Activated B cell treated with CpG ODN at 0.5 μM for 24 hours (primary cell): ENCODE results near the gene APLP1. TPM values are rescaled to one million over a fixed set of nuclear protein-coding genes. Genes with fewer than 3 reads are reported as not detected.

Experiments used
- ATAC-seq: fragments of 200-7000 bp; cut with Tn5 transposase; one replicate; pipeline ENCODE4 v1.10.0; 2021; ENCODE audit warnings: low read depth, mild to moderate bottlenecking, moderate library complexity
- CTCF ChIA-PET: fragments of 350-600 bp; sonication (Branson Sonifier 250); formaldehyde crosslinking; loops from one replicate; lab custom pipeline; 2021; ENCODE audit warnings: antibody characterized with exemption; lab: Charles Lee
- POLR2A ChIA-PET: fragments of 350-600 bp; sonication (Branson Sonifier 250); formaldehyde crosslinking; loops from one replicate; lab custom pipeline; 2021; ENCODE audit warnings: antibody characterized with exemption; lab: Charles Lee
- DNase-seq: peaks from one replicate; pipeline ENCODE4 v3.0.0; 2022
- H3K27ac Mint-ChIP-seq: one replicate; pipeline ENCODE4 v1.8.0; 2020; ENCODE audit warnings: mixed read lengths
- H3K27me3 Mint-ChIP-seq: one replicate; pipeline ENCODE4 v1.8.0; 2021; ENCODE audit warnings: mixed read lengths
- H3K36me3 Mint-ChIP-seq: one replicate; pipeline ENCODE4 v1.8.0; 2021; ENCODE audit warnings: low read depth, mixed read lengths
- H3K4me1 Mint-ChIP-seq: one replicate; pipeline ENCODE4 v1.8.0; 2021; ENCODE audit warnings: mixed read lengths
- H3K4me3 Mint-ChIP-seq: one replicate; pipeline ENCODE4 v1.8.0; 2020; ENCODE audit warnings: mild to moderate bottlenecking, mixed read lengths
- H3K9me3 Mint-ChIP-seq: one replicate; pipeline ENCODE4 v1.8.0; 2020; ENCODE audit warnings: mixed read lengths
- intact Hi-C: fragments of 100-400 bp; cut with micrococcal nuclease; formaldehyde crosslinking; loops from one replicate; pipeline ENCODE4 v1.15.1; 2024
- total RNA-seq: library from RNA; stranded (reverse); gene quantifications from 2 replicates; pipeline ENCODE4 v1.2.3, GENCODE V29; 2022
- TF ChIP-seq, protein P1 (sequence below): fragments of 200-600 bp; IDR thresholded peaks from one replicate; pipeline ENCODE4 v1.8.0; 2022; ENCODE audit warnings: antibody characterized with exemption, mild to moderate bottlenecking

Gene APLP1
- total RNA-seq, 1 donor from 2014 or later: not detected

GRCh38 chr19:35904311-35905068 is 36.1 kb downstream of the APLP1 start:
- Mint-ChIP-seq H3K36me3 (peaks cover 2% of the 10 kb centered on the region), H3K27ac (peak overlapping the region; percentile 97), H3K9me3 (no peaks in the 10 kb centered on the region), H3K27me3 (no peaks in the 10 kb centered on the region), H3K4me3 (peak overlapping the region; percentile 87), H3K4me1 (peaks cover 74% of the 10 kb centered on the region)
- CTCF ChIA-PET: interaction anchor here (2.1 kb wide), 1 partner anchor 11 kb away, joined by 6 read pairs; no protein-coding TSS in a partner anchor
- POLR2A ChIA-PET: interaction anchor here (0.5 to 5.1 kb wide), 8 partner anchors 8 to 288 kb away, joined by 3 to 48 read pairs (median 5); no protein-coding TSS in a partner anchor
- no peak for DNase-seq
- no peak for ATAC-seq
- TF ChIP-seq, protein P1, sequence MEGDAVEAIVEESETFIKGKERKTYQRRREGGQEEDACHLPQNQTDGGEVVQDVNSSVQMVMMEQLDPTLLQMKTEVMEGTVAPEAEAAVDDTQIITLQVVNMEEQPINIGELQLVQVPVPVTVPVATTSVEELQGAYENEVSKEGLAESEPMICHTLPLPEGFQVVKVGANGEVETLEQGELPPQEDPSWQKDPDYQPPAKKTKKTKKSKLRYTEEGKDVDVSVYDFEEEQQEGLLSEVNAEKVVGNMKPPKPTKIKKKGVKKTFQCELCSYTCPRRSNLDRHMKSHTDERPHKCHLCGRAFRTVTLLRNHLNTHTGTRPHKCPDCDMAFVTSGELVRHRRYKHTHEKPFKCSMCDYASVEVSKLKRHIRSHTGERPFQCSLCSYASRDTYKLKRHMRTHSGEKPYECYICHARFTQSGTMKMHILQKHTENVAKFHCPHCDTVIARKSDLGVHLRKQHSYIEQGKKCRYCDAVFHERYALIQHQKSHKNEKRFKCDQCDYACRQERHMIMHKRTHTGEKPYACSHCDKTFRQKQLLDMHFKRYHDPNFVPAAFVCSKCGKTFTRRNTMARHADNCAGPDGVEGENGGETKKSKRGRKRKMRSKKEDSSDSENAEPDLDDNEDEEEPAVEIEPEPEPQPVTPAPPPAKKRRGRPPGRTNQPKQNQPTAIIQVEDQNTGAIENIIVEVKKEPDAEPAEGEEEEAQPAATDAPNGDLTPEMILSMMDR: no peak
- intact Hi-C loops: loop anchor here (5.0 to 10.0 kb wide), 2 partner anchors 570 to 692 kb away; no protein-coding TSS in a partner anchor

DNA sequence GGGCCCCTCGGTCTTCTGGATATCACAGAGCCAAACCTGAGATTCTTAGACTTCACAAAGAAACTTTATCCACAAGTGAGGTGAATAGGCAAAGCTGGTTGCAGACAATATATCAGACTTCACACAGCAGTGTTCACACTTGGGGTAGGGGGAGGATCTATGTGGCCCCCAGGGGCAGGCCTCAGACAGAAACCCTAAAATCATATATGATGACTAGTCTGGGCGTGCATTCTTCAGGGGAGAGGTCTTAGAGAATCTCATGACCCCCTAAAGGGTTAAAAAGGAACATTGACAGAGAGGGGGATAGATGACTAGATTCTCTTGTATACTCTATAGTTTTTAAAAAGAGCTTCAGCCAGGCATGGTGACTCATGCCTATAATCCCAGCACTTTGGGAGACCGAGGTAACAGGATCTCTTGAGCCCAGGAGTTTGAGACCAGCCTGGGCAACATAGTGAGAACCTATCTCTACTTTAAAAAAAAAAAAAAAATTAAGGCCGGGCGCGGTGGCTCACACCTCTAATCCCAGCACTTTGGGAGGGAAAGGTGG is 36.9 kb downstream of the APLP1 start:
- Mint-ChIP-seq H3K27ac (peak overlapping the region; percentile 97), H3K27me3 (no peaks in the 10 kb centered on the region), H3K36me3 (no peaks in the 10 kb centered on the region), H3K4me3 (no peak overlapping the region), H3K9me3 (no peaks in the 10 kb centered on the region), H3K4me1 (peaks cover 80% of the 10 kb centered on the region)
- ATAC-seq (no peak), DNase-seq (no peak)
- TF ChIP-seq, protein P1: no peak
- intact Hi-C loops: loop anchor here (10.0 kb wide), 1 partner anchor 570 kb away; no protein-coding TSS in a partner anchor
- ChIA-PET CTCF (interaction anchor here (2.1 kb wide), 1 partner anchor 10 kb away, joined by 6 read pairs; no protein-coding TSS in a partner anchor), POLR2A (interaction anchor here (0.5 to 5.1 kb wide), 6 partner anchors 7 to 211 kb away, joined by 3 to 48 read pairs (median 4); no protein-coding TSS in a partner anchor)

DNA sequence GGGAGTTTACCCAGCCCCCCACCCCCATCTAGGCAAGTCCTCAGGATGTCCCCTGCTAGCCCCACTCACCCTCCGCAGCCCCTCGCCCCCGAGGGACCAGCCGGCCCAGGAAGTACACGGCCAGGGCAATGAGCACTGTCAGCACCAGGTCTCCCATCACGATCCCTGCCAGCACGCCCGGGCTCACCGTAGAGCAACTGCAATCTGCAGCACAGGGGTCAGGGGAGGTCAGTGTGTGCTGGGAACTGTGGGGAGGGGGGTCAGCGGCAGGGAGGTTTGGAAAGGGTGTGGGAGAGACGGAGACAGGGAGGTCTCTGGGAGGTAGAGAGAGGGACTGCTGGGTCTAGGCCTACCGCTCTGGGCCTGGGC is 39.0 kb downstream of the APLP1 start:
- Mint-ChIP-seq H3K27ac (peak overlapping the region; percentile 54), H3K27me3 (no peaks in the 10 kb centered on the region), H3K4me1 (peaks cover 78% of the 10 kb centered on the region), H3K9me3 (no peaks in the 10 kb centered on the region), H3K4me3 (no peak overlapping the region), H3K36me3 (no peaks in the 10 kb centered on the region)
- intact Hi-C loops: loop anchor here (10.0 kb wide), 1 partner anchor 573 kb away; no protein-coding TSS in a partner anchor
- DNase-seq (no peak), ATAC-seq (no peak)
- POLR2A ChIA-PET: no interaction called here
- TF ChIP-seq, protein P1: no peak
- CTCF ChIA-PET: no interaction called here

GRCh38 chr19:35908010-35908441 is 39.7 kb downstream of the APLP1 start, which contains the start of gene TYROBP:
Gene TYROBP (minus strand): TSS chr19:35908295. CDS start chr19:35908228, 67 bp downstream.
- H3K9me3 Mint-ChIP-seq: no peaks in the 10 kb centered on the region
- H3K36me3 Mint-ChIP-seq: no peaks in the 10 kb centered on the region
- H3K4me1 Mint-ChIP-seq: peaks cover 71% of the 10 kb centered on the region
- intact Hi-C loops: loop anchor here (10.0 kb wide), 1 partner anchor 573 kb away; no protein-coding TSS in a partner anchor
- H3K27me3 Mint-ChIP-seq: no peaks in the 10 kb centered on the region
- H3K27ac Mint-ChIP-seq: peak within 1 kb of the TSS; percentile 81
- H3K4me3 Mint-ChIP-seq: peak within 1 kb of the TSS; percentile 67
- ATAC-seq: no peak
- ChIA-PET CTCF (no interaction called here), POLR2A (interaction anchor here (1.8 to 2.0 kb wide), 2 partner anchors 8 to 22 kb away, joined by 9 to 25 read pairs; partner anchors contain the start of gene NFKBID)
- no peak for DNase-seq
- TF ChIP-seq, protein P1: no peak
